Loucy (cell line): ENCODE data around the gene DKK3.

Experiments
- CTCF ChIP-seq: fragments of 200-600 bp; sonication (generic); conservative IDR thresholded peaks from 2 replicates; pipeline ENCODE4 v1.5.1; 2014; ENCODE audit warnings: mild to moderate bottlenecking, antibody characterized with exemption, low read length
- EZH2phosphoT487 ChIP-seq: fragments of 200-600 bp; IDR thresholded peaks from 2 replicates; pipeline ENCODE4 v1.6.1; 2018; ENCODE audit warnings: antibody characterized with exemption, mild to moderate bottlenecking, moderate library complexity, borderline replicate concordance

- no peak for TF ChIP-seq CTCF
- TF ChIP-seq EZH2phosphoT487: no peak
Measured at GRCh38 chr11:11949482-11949881, 58.9 kb downstream of the DKK3 start.
